Hepatocyte (in vitro differentiated cells): ENCODE data around the gene KANTR.

Source experiments
- CTCF ChIP-seq: fragments of 200-600 bp; sonication (generic); IDR thresholded peaks from 2 replicates; pipeline ENCODE4 v1.5.1; 2016; ENCODE audit warnings: antibody characterized with exemption, mild to moderate bottlenecking; ENCODE audit not compliant: poor library complexity
- EZH2 ChIP-seq: fragments of 200-600 bp; sonication (generic); IDR thresholded peaks from 2 replicates; pipeline ENCODE4 v1.6.1; 2016; ENCODE audit warnings: antibody characterized with exemption, mild to moderate bottlenecking, borderline replicate concordance
- EZH2phosphoT487 ChIP-seq: fragments of 200-600 bp; sonication (generic); IDR thresholded peaks from one replicate; pipeline ENCODE4 v1.6.1; 2018; ENCODE audit warnings: antibody characterized with exemption, mild to moderate bottlenecking, low read depth, moderate library complexity; ENCODE audit not compliant: unreplicated experiment, severe bottlenecking

GRCh38 chrX:53065104-53065503 is 28.8 kb upstream of the KANTR start:
- TF ChIP-seq CTCF (no peak), EZH2 (no peak), EZH2phosphoT487 (no peak)
